HEK293T (cell line): ENCODE measurements around the gene ZDHHC16.

Experiments
- ARNT ChIP-seq: fragments of 450-650 bp; IDR thresholded peaks from 2 replicates; pipeline ENCODE4 v1.6.1; 2017; ENCODE audit warnings: mild to moderate bottlenecking
- BHLHE40 ChIP-seq: fragments of 450-650 bp; IDR thresholded peaks from 2 replicates; pipeline ENCODE4 v1.6.1; 2016; ENCODE audit warnings: mild to moderate bottlenecking, moderate library complexity, borderline replicate concordance
- CTBP1 ChIP-seq: fragments of 450-650 bp; IDR thresholded peaks from 2 replicates; pipeline ENCODE4 v1.6.1; 2016; ENCODE audit warnings: borderline replicate concordance
- ELF4 ChIP-seq: fragments of 450-650 bp; IDR thresholded peaks from 2 replicates; pipeline ENCODE4 v1.6.1; 2017; ENCODE audit warnings: antibody characterized with exemption
- FOXA1 ChIP-seq: fragments of 450-650 bp; IDR thresholded peaks from 2 replicates; pipeline ENCODE4 v1.6.1; 2016; ENCODE audit warnings: mild to moderate bottlenecking
- FOXM1 ChIP-seq: fragments of 450-650 bp; IDR thresholded peaks from 2 replicates; pipeline ENCODE4 v1.6.1; 2017; ENCODE audit warnings: mild to moderate bottlenecking, borderline replicate concordance
- HDGF ChIP-seq: fragments of 450-650 bp; IDR thresholded peaks from 2 replicates; pipeline ENCODE4 v1.6.1; 2017; ENCODE audit warnings: antibody characterized with exemption, borderline replicate concordance
- L3MBTL2 ChIP-seq: fragments of 450-650 bp; conservative IDR thresholded peaks from 2 replicates; pipeline ENCODE4 v1.6.1; 2016; ENCODE audit warnings: mild to moderate bottlenecking
- LEF1 ChIP-seq: fragments of 450-650 bp; IDR thresholded peaks from 2 replicates; pipeline ENCODE4 v1.6.1; 2017; ENCODE audit warnings: mild to moderate bottlenecking, borderline replicate concordance
- NFRKB ChIP-seq: fragments of 450-650 bp; IDR thresholded peaks from 2 replicates; pipeline ENCODE4 v1.6.1; 2016; ENCODE audit warnings: mild to moderate bottlenecking, moderate library complexity
- PKNOX1 ChIP-seq: fragments of 450-650 bp; IDR thresholded peaks from 2 replicates; pipeline ENCODE4 v1.6.1; 2016
- SP1 ChIP-seq: fragments of 450-650 bp; IDR thresholded peaks from 2 replicates; pipeline ENCODE4 v1.6.1; 2017
- TARDBP ChIP-seq: fragments of 450-650 bp; IDR thresholded peaks from 2 replicates; pipeline ENCODE4 v1.6.1; 2016
- ZNF384 ChIP-seq: fragments of 450-650 bp; IDR thresholded peaks from 2 replicates; pipeline ENCODE4 v1.6.1; 2016

- no peak for TF ChIP-seq SP1
- TF ChIP-seq ARNT, result no peak
- TF ChIP-seq ELF4, result no peak
- no peak for TF ChIP-seq L3MBTL2
- TF ChIP-seq ZNF384, result no peak
- no peak for TF ChIP-seq CTBP1
- no peak for TF ChIP-seq PKNOX1
- TF ChIP-seq BHLHE40, result no peak
- TF ChIP-seq LEF1, result no peak
- TF ChIP-seq FOXA1, result no peak
- TF ChIP-seq TARDBP, result no peak
- no peak for TF ChIP-seq FOXM1
- no peak for TF ChIP-seq NFRKB
- TF ChIP-seq HDGF, result no peak
These were observed 8.5 kb downstream of the ZDHHC16 start for GRCh38 chr10:97454330-97455036.
